ENCODE measurements around the gene APPL1. TPM values are rescaled to one million over a fixed set of nuclear protein-coding genes. Genes with fewer than 3 reads are reported as not detected.

Gene APPL1
- total and polyA plus RNA-seq, 2 of the 13 experiments (the other 11 are each of a cell fraction or from before 2014, with no cell fraction given), result 14.3 to 29.0 TPM

DNA sequence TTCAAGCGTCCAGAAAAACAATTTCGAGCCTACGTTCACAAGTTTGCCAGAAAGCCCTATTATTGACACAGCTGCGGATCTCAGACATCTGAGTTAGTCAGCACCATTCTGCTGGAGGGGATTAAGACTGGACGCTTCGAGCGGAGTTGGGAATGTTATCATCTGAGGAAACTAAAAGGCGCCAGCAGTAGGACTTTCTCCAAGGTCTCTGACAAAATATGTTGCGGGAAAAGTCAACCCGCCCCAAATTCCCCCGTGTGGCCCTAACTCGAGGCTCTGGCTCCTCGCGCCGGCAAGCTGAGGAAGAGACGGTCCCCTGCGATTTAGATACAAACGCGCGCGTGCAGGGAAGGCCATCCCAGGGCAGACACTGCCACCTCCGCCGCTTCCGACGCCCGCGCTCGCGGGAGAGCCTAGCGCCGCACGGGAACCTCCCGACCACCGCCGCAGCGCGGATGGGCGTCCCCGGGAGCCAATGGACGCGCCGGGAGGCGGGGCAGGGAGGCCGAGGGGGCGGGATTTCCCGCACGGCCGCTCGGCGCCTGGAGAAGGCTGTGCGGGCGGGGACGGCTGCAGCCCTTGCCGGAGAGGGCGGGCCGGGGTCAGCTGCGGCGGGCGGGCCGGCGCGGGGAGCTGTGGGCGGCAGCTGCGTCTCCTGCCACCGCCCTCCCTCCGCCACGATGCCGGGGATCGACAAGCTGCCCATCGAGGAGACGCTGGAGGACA is at the start of gene APPL1 (continued):
- TF ChIP-seq, protein P1, sequence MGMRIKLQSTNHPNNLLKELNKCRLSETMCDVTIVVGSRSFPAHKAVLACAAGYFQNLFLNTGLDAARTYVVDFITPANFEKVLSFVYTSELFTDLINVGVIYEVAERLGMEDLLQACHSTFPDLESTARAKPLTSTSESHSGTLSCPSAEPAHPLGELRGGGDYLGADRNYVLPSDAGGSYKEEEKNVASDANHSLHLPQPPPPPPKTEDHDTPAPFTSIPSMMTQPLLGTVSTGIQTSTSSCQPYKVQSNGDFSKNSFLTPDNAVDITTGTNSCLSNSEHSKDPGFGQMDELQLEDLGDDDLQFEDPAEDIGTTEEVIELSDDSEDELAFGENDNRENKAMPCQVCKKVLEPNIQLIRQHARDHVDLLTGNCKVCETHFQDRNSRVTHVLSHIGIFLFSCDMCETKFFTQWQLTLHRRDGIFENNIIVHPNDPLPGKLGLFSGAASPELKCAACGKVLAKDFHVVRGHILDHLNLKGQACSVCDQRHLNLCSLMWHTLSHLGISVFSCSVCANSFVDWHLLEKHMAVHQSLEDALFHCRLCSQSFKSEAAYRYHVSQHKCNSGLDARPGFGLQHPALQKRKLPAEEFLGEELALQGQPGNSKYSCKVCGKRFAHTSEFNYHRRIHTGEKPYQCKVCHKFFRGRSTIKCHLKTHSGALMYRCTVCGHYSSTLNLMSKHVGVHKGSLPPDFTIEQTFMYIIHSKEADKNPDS (CRISPR knock-in tag; IDR thresholded peaks at IDR 0.05), result no peak
- TF ChIP-seq, protein P2, sequence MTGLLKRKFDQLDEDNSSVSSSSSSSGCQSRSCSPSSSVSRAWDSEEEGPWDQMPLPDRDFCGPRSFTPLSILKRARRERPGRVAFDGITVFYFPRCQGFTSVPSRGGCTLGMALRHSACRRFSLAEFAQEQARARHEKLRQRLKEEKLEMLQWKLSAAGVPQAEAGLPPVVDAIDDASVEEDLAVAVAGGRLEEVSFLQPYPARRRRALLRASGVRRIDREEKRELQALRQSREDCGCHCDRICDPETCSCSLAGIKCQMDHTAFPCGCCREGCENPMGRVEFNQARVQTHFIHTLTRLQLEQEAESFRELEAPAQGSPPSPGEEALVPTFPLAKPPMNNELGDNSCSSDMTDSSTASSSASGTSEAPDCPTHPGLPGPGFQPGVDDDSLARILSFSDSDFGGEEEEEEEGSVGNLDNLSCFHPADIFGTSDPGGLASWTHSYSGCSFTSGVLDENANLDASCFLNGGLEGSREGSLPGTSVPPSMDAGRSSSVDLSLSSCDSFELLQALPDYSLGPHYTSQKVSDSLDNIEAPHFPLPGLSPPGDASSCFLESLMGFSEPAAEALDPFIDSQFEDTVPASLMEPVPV (CRISPR knock-in tag; IDR thresholded peaks at IDR 0.05), result peak; percentile 94; the same call in 1 of the 2 replicates
- TF ChIP-seq U2AF1 (optimal IDR thresholded peaks at IDR 0.05; ENCODE audit: low read depth, low read length) (no peak), SRF (IDR thresholded peaks at IDR 0.05; ENCODE audit: low read depth, low read length) (no peak), RORA (CRISPR knock-in tag; IDR thresholded peaks at IDR 0.05) (no peak), JUN (CRISPR knock-in tag; IDR thresholded peaks at IDR 0.05) (no peak), FOSL1 (CRISPR knock-in tag; IDR thresholded peaks at IDR 0.05; ENCODE audit: borderline replicate concordance) (no peak), ZNF724P (CRISPR knock-in tag; IDR thresholded peaks at IDR 0.05; ENCODE audit: borderline replicate concordance) (peak; percentile 48; the same call in 1 of the 2 replicates), GABPB1 (CRISPR knock-in tag; IDR thresholded peaks at IDR 0.05) (peak; percentile 93), ZSCAN9 (CRISPR knock-in tag; IDR thresholded peaks at IDR 0.05; ENCODE audit: borderline replicate concordance) (no peak; the same call in 1 of the 2 replicates), ZNF354B (CRISPR knock-in tag; IDR thresholded peaks at IDR 0.05) (0 out of 2 replicates have a peak, but pooled peaks have one; percentile 44), ZNF225 (CRISPR knock-in tag; IDR thresholded peaks at IDR 0.05) (peak; percentile 16; the same call in 1 of the 2 replicates), KAT8 (CRISPR knock-in tag; IDR thresholded peaks at IDR 0.05) (peak; percentile 71; the same call in 1 of the 2 replicates), ETV5 (CRISPR knock-in tag; IDR thresholded peaks at IDR 0.05; ENCODE audit: borderline replicate concordance) (peak; percentile 69)
- TF ChIP-seq, protein P3, sequence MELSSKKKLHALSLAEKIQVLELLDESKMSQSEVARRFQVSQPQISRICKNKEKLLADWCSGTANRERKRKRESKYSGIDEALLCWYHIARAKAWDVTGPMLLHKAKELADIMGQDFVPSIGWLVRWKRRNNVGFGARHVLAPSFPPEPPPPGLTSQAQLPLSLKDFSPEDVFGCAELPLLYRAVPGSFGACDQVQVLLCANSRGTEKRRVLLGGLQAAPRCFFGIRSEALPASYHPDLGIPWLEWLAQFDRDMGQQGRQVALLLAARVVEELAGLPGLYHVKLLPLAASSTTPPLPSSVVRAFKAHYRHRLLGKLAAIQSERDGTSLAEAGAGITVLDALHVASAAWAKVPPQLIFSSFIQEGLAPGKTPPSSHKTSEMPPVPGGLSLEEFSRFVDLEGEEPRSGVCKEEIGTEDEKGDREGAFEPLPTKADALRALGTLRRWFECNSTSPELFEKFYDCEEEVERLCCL (CRISPR knock-in tag; IDR thresholded peaks at IDR 0.05; ENCODE audit: borderline replicate concordance), result no peak
- TF ChIP-seq, protein P4, sequence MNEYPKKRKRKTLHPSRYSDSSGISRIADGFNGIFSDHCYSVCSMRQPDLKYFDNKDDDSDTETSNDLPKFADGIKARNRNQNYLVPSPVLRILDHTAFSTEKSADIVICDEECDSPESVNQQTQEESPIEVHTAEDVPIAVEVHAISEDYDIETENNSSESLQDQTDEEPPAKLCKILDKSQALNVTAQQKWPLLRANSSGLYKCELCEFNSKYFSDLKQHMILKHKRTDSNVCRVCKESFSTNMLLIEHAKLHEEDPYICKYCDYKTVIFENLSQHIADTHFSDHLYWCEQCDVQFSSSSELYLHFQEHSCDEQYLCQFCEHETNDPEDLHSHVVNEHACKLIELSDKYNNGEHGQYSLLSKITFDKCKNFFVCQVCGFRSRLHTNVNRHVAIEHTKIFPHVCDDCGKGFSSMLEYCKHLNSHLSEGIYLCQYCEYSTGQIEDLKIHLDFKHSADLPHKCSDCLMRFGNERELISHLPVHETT (CRISPR knock-in tag; conservative IDR thresholded peaks at IDR 0.05), result peak; percentile 29; the same call in 1 of the 2 replicates
- TF ChIP-seq, protein P5, sequence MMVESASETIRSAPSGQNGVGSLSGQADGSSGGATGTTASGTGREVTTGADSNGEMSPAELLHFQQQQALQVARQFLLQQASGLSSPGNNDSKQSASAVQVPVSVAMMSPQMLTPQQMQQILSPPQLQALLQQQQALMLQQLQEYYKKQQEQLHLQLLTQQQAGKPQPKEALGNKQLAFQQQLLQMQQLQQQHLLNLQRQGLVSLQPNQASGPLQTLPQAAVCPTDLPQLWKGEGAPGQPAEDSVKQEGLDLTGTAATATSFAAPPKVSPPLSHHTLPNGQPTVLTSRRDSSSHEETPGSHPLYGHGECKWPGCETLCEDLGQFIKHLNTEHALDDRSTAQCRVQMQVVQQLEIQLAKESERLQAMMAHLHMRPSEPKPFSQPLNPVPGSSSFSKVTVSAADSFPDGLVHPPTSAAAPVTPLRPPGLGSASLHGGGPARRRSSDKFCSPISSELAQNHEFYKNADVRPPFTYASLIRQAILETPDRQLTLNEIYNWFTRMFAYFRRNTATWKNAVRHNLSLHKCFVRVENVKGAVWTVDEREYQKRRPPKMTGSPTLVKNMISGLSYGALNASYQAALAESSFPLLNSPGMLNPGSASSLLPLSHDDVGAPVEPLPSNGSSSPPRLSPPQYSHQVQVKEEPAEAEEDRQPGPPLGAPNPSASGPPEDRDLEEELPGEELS (CRISPR knock-in tag; IDR thresholded peaks at IDR 0.05), result no peak
- TF ChIP-seq, protein P6, sequence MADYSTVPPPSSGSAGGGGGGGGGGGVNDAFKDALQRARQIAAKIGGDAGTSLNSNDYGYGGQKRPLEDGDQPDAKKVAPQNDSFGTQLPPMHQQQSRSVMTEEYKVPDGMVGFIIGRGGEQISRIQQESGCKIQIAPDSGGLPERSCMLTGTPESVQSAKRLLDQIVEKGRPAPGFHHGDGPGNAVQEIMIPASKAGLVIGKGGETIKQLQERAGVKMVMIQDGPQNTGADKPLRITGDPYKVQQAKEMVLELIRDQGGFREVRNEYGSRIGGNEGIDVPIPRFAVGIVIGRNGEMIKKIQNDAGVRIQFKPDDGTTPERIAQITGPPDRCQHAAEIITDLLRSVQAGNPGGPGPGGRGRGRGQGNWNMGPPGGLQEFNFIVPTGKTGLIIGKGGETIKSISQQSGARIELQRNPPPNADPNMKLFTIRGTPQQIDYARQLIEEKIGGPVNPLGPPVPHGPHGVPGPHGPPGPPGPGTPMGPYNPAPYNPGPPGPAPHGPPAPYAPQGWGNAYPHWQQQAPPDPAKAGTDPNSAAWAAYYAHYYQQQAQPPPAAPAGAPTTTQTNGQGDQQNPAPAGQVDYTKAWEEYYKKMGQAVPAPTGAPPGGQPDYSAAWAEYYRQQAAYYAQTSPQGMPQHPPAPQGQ (CRISPR knock-in tag; IDR thresholded peaks at IDR 0.05; ENCODE audit: borderline replicate concordance), result no peak

Measured in HepG2 (cell line).